Vagina (tissue), 2 donors: Measurements from ENCODE around the gene NT5C1A. TPM values are rescaled to one million over a fixed set of nuclear protein-coding genes. Genes with fewer than 3 reads are reported as not detected.

ENCODE experiments used
- DNase-seq, 2 donors: peaks; one replicate each; pipeline ENCODE4 v3.0.0-alpha.2; 2017; ENCODE audit errors: extremely low spot score in 2 of 2
- H3K27ac ChIP-seq: fragments of 200-600 bp; sonication (generic); one replicate; pipeline ENCODE4 v1.5.1; 2019
- H3K27me3 ChIP-seq: fragments of 200-600 bp; sonication (generic); one replicate; pipeline ENCODE4 v1.5.1; 2019
- H3K36me3 ChIP-seq, 2 donors: fragments of 200-600 bp; sonication (generic); one replicate each; pipeline ENCODE4 v1.5.1; 2017 to 2019
- H3K4me1 ChIP-seq: fragments of 200-600 bp; sonication (generic); one replicate; pipeline ENCODE4 v1.5.1; 2019
- H3K4me3 ChIP-seq, 2 donors: fragments of 200-600 bp; sonication (generic); 1 replicate in 1 of 2; 2 replicates in 1 of 2; pipeline ENCODE4 v1.5.1; 2016 to 2019
- H3K9me3 ChIP-seq: fragments of 200-600 bp; sonication (generic); one replicate; pipeline ENCODE4 v1.5.1; 2019
- CTCF ChIP-seq, 3 experiments: fragments of 450-650 bp in 2 of 3; fragments of 200-600 bp in 1 of 3; sonication (generic) in 1 of 3; IDR thresholded peaks; one replicate each; pipeline ENCODE4 v1.5.1; 2017 to 2019; ENCODE audit warnings: antibody characterized with exemption in 3 of 3, mild to moderate bottlenecking in 2 of 3, moderate library complexity in 2 of 3
- POLR2A ChIP-seq, 2 donors: fragments of 450-650 bp; IDR thresholded peaks; one replicate each; pipeline ENCODE4 v1.6.1; 2017; ENCODE audit warnings: antibody characterized with exemption in 2 of 2, mild to moderate bottlenecking in 2 of 2, moderate library complexity in 2 of 2
- POLR2AphosphoS5 ChIP-seq, 2 donors: sonication (generic); formaldehyde crosslinking; IDR thresholded peaks; one replicate each; pipeline ENCODE4 v1.9.0; 2017; ENCODE audit warnings: antibody characterized with exemption in 2 of 2, mild to moderate bottlenecking in 2 of 2, low read depth in 1 of 2; ENCODE audit not compliant: insufficient read depth in 1 of 2
- intact Hi-C: fragments of 100-400 bp; cut with DNase I; formaldehyde crosslinking; loops from one replicate; pipeline ENCODE4 v1.15.1; 2023
- total RNA-seq: library from RNA; depleted of rRNA; stranded (reverse); fragments of >200 nt; gene quantifications from one replicate; pipeline ENCODE4 v1.2.3, GENCODE V29; 2016

NT5C1A gene
- total RNA-seq, 1 donor from 2014 or later, result not detected

GRCh38 chr1:39701049-39701439 is 29.1 kb upstream of the NT5C1A start:
- intact Hi-C loops, result no loop called here
- Histone ChIP-seq H3K27ac (no peak overlapping the region), H3K27me3 (no peaks in the 10 kb centered on the region), H3K4me1 (no peaks in the 10 kb centered on the region), H3K4me3 (peak overlapping the region in 1 of 2 donors; percentile 10), H3K36me3 (no peaks in the 10 kb centered on the region), H3K9me3 (no peaks in the 10 kb centered on the region)
- TF ChIP-seq POLR2AphosphoS5 (IDR thresholded peaks at IDR 0.05; ENCODE audit: insufficient read depth in 1 of 2, low read depth in 1 of 2) (no peak), POLR2A (IDR thresholded peaks at IDR 0.05) (no peak), CTCF (IDR thresholded peaks at IDR 0.05) (no peak)
- no peak for DNase-seq

GRCh38 chr1:39700348-39700747 is 28.4 kb upstream of the NT5C1A start:
- Histone ChIP-seq H3K27ac (no peak overlapping the region), H3K9me3 (no peaks in the 10 kb centered on the region)
- intact Hi-C loops, result no loop called here

GRCh38 chr1:39699419-39699818 is 27.5 kb upstream of the NT5C1A start:
- Histone ChIP-seq H3K4me1 (no peaks in the 10 kb centered on the region), H3K9me3 (no peaks in the 10 kb centered on the region), H3K27ac (no peak overlapping the region), H3K4me3 (no peak overlapping the region), H3K36me3 (no peaks in the 10 kb centered on the region), H3K27me3 (no peaks in the 10 kb centered on the region)
- TF ChIP-seq POLR2A (IDR thresholded peaks at IDR 0.05) (no peak), POLR2AphosphoS5 (IDR thresholded peaks at IDR 0.05; ENCODE audit: insufficient read depth in 1 of 2, low read depth in 1 of 2) (no peak), CTCF (IDR thresholded peaks at IDR 0.05) (no peak)
- DNase-seq, result peak in 1 of 2 donors; percentile 19
- intact Hi-C loops, result no loop called here

More at GRCh38 chr1:39700348-39700747, 28.4 kb upstream of the NT5C1A start:
- Histone ChIP-seq H3K4me1 (no peaks in the 10 kb centered on the region), H3K4me3 (no peak overlapping the region), H3K27me3 (no peaks in the 10 kb centered on the region), H3K36me3 (no peaks in the 10 kb centered on the region)
- TF ChIP-seq POLR2AphosphoS5 (IDR thresholded peaks at IDR 0.05; ENCODE audit: insufficient read depth in 1 of 2, low read depth in 1 of 2), result no peak
- peak in 1 of 2 donors; percentile 61 for DNase-seq

GRCh38 chr1:39698568-39698967 is 26.7 kb upstream of the NT5C1A start:
- Histone ChIP-seq H3K4me3 (no peak overlapping the region), H3K36me3 (no peaks in the 10 kb centered on the region), H3K9me3 (no peaks in the 10 kb centered on the region), H3K27ac (no peak overlapping the region), H3K4me1 (no peaks in the 10 kb centered on the region), H3K27me3 (no peaks in the 10 kb centered on the region)
- TF ChIP-seq CTCF (IDR thresholded peaks at IDR 0.05) (no peak), POLR2AphosphoS5 (IDR thresholded peaks at IDR 0.05; ENCODE audit: insufficient read depth in 1 of 2, low read depth in 1 of 2) (no peak), POLR2A (IDR thresholded peaks at IDR 0.05) (no peak)
- intact Hi-C loops, result no loop called here
- peak in 1 of 2 donors; percentile 34 for DNase-seq

GRCh38 chr1:39696448-39696847 is 24.5 kb upstream of the NT5C1A start:
- intact Hi-C loops, result no loop called here
- Histone ChIP-seq H3K4me3 (no peak overlapping the region), H3K36me3 (no peaks in the 10 kb centered on the region), H3K27me3 (no peaks in the 10 kb centered on the region), H3K27ac (no peak overlapping the region), H3K9me3 (no peaks in the 10 kb centered on the region), H3K4me1 (peaks cover 14% of the 10 kb centered on the region)
- no peak for DNase-seq
- TF ChIP-seq POLR2AphosphoS5 (IDR thresholded peaks at IDR 0.05; ENCODE audit: insufficient read depth in 1 of 2, low read depth in 1 of 2) (no peak), POLR2A (IDR thresholded peaks at IDR 0.05) (no peak), CTCF (IDR thresholded peaks at IDR 0.05) (no peak)
